Vagina (tissue), 2 donors: ENCODE measurements around the gene GALNT6.

Experiments used
- POLR2A ChIP-seq, 2 donors: fragments of 450-650 bp; IDR thresholded peaks; one replicate each; pipeline ENCODE4 v1.6.1; 2017; ENCODE audit warnings: antibody characterized with exemption in 2 of 2, mild to moderate bottlenecking in 2 of 2, moderate library complexity in 2 of 2
- TF ChIP-seq, protein P1 (sequence below), 3 experiments: fragments of 450-650 bp in 2 of 3; fragments of 200-600 bp in 1 of 3; sonication (generic) in 1 of 3; IDR thresholded peaks; one replicate each; pipeline ENCODE4 v1.5.1; 2017 to 2019; ENCODE audit warnings: antibody characterized with exemption in 3 of 3, mild to moderate bottlenecking in 2 of 3, moderate library complexity in 2 of 3

DNA sequence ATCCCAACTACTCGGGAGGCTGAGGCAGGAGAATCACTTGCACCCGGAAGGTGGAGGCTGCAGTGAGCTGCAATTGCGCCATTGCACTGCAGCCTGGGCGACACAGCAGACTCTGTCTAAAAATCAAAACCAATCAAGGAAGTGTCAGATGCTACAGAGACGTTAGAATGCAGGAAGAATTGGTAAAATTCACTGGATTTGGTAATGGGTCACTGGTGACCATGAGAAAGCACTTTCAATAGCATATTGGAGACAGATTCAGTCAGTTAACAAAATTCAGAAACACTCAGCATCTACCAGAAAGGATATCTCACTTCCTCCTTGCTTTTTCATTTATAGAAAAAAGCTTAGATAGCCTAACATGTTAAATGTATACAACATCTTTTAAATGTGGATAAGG is 84.7 kb downstream of the GALNT6 start:
- TF ChIP-seq, protein P1, sequence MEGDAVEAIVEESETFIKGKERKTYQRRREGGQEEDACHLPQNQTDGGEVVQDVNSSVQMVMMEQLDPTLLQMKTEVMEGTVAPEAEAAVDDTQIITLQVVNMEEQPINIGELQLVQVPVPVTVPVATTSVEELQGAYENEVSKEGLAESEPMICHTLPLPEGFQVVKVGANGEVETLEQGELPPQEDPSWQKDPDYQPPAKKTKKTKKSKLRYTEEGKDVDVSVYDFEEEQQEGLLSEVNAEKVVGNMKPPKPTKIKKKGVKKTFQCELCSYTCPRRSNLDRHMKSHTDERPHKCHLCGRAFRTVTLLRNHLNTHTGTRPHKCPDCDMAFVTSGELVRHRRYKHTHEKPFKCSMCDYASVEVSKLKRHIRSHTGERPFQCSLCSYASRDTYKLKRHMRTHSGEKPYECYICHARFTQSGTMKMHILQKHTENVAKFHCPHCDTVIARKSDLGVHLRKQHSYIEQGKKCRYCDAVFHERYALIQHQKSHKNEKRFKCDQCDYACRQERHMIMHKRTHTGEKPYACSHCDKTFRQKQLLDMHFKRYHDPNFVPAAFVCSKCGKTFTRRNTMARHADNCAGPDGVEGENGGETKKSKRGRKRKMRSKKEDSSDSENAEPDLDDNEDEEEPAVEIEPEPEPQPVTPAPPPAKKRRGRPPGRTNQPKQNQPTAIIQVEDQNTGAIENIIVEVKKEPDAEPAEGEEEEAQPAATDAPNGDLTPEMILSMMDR (IDR thresholded peaks at IDR 0.05), result no peak
- TF ChIP-seq POLR2A (IDR thresholded peaks at IDR 0.05), result no peak
